Heart right ventricle (tissue), 16 donors: ENCODE results near the gene TNRC6B. TPM values are rescaled to one million over a fixed set of nuclear protein-coding genes. Genes with fewer than 3 reads are reported as not detected.

Experiments
- ATAC-seq, 8 donors: fragments of 200-7000 bp; cut with Tn5 transposase; one replicate each; pipeline ENCODE4 v1.9.1; 2020; ENCODE audit warnings: mild to moderate bottlenecking in 8 of 8, moderate library complexity in 8 of 8, moderate number of reproducible peaks in 1 of 8
- DNase-seq, 2 donors: peaks; one replicate each; pipeline ENCODE4 v3.0.0-alpha.2; 2020
- H3K27ac ChIP-seq, 10 donors: fragments of 200-600 bp; sonication (generic) in 2 of 10; one replicate each; pipeline versions ENCODE4 v1.5.0 to v1.8.0; 2020 to 2022; ENCODE audit warnings: mild to moderate bottlenecking in 3 of 10
- H3K27me3 ChIP-seq, 7 donors: fragments of 200-600 bp; one replicate each; pipeline ENCODE4 v1.8.0; 2021 to 2022; ENCODE audit warnings: mild to moderate bottlenecking in 2 of 7
- H3K36me3 ChIP-seq, 9 donors: fragments of 200-600 bp; sonication (generic) in 1 of 9; one replicate each; pipeline versions ENCODE4 v1.5.0 to v1.8.0; 2020 to 2022; ENCODE audit warnings: mild to moderate bottlenecking in 2 of 9
- H3K4me1 ChIP-seq, 9 donors: fragments of 200-600 bp; sonication (generic) in 1 of 9; one replicate each; pipeline versions ENCODE4 v1.5.0 to v1.8.0; 2020 to 2022; ENCODE audit warnings: mild to moderate bottlenecking in 4 of 9
- H3K4me3 ChIP-seq, 10 donors: fragments of 200-600 bp; sonication (generic) in 2 of 10; one replicate each; pipeline versions ENCODE4 v1.5.0 to v1.8.0; 2020 to 2022; ENCODE audit warnings: mild to moderate bottlenecking in 7 of 10, moderate library complexity in 2 of 10
- H3K9me3 ChIP-seq, 11 donors: fragments of 200-600 bp in 10 of 11; sonication (generic) in 2 of 11; one replicate each; pipeline versions ENCODE4 v1.5.0 to v1.8.0; 2013 to 2022; ENCODE audit warnings: mild to moderate bottlenecking in 2 of 11, control low read depth in 1 of 11, moderate library complexity in 1 of 11
- WGBS, 2 donors: extraction: QIAGEN DNeasy Blood & Tissue Kit; methylation state at CpG; one replicate each; pipeline ENCODE4 v1.1.7; 2013; ENCODE audit warnings: inconsistent platforms in 1 of 2; 5-methylcytosine and 5-hydroxymethylcytosine counted together
- intact Hi-C, 10 donors: fragments of 100-400 bp; cut with DNase I; formaldehyde crosslinking; loops; one replicate each; pipeline versions ENCODE4 v1.11.1 to v1.14.2; 2022
- polyA plus RNA-seq, 2 donors: library from polyadenylated mRNA; stranded (reverse); fragments of 200-250 nt; gene quantifications; one replicate each; pipeline ENCODE4 v1.2.3, GENCODE V29; 2013
- total RNA-seq, 10 donors: library from RNA; stranded (reverse); fragmentation: NEBNext Ultra II Directional in 3 of 10; extraction: Animal tissue kit (Norgen Biotek cat#: 25700) in 3 of 10; gene quantifications; one replicate each; pipeline versions ENCODE4 v1.2.1 to v1.2.4, GENCODE V29; 2021 to 2023
- TF ChIP-seq, protein P1 (sequence below), 9 donors: fragments of 200-600 bp; sonication (generic) in 2 of 9; IDR thresholded peaks; one replicate each; pipeline versions ENCODE4 v1.5.0 to v1.8.0; 2021 to 2022; ENCODE audit warnings: antibody characterized with exemption in 9 of 9, mild to moderate bottlenecking in 5 of 9, moderate library complexity in 1 of 9
- donor health status: Arrhythmogenic right ventricular cardiomyopathy.
- donor health status: ischemic (EF 13 %, LVEDD 7.1; RV severe dilation, severe dysfunction).
- donor health status: healthy with polysubstance abuse.
- donor health status: DM: no; HTN: yes; CAD: no.
- donor health status: DM: no; HTN: no; CAD: no.
- donor health status: ischemic (EF 25% LVEDD 6.9; RV normal size, moderate dysfunction).
- donor health status: ischemic (EF 25% LVEDD 5.7; RV mildly dilated, moderate dysfunction).
- donor health status: healthy.
- donor health status: DM: yes; HTN: yes; CAD: no.
- donor health status: Ischemic cardiomyopathy.
- donor health status: ischemic (EF 35%, LVEDD 5.7; RV mildly dilated, moderate dysfunction).
- donor health status: nonischemic (EF 11% LVEDD 7.7; RV severe dilation, severe dysfunction).
- donor health status: DM: yes; HTN: yes; CAD: no.
- donor health status: PGD.
- donor health status: ischemic (EF 29% LVEDD 5.4; RV normal size, mild dysfunction).
- donor health status: nonischemic (EF 23%, LVEDD 6.1; RV moderate dilation, normal function).

The TNRC6B gene
- total and polyA plus RNA-seq, 12 donors: 1.7 to 62.5 (median 53.9) TPM

DNA sequence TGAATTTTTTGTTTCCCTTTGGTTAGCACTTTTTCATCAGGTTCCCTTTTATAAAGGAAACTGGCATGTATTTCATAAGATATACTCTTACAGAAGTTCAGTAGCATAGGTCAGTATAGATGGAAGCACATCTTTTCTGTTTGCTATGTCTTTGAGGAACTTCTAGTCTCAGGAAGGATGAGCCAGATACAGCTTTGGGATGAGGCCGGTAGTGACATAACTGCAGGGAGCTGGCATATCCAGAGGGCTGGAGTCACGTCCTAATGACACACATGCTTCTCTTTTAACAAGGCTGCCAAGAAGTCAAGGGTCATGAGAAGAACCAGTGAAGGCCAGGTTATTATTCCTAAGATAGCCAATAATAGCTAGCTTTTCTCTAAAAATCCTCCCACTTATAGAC is 135.3 kb downstream of the TNRC6B start:
- TF ChIP-seq, protein P1, sequence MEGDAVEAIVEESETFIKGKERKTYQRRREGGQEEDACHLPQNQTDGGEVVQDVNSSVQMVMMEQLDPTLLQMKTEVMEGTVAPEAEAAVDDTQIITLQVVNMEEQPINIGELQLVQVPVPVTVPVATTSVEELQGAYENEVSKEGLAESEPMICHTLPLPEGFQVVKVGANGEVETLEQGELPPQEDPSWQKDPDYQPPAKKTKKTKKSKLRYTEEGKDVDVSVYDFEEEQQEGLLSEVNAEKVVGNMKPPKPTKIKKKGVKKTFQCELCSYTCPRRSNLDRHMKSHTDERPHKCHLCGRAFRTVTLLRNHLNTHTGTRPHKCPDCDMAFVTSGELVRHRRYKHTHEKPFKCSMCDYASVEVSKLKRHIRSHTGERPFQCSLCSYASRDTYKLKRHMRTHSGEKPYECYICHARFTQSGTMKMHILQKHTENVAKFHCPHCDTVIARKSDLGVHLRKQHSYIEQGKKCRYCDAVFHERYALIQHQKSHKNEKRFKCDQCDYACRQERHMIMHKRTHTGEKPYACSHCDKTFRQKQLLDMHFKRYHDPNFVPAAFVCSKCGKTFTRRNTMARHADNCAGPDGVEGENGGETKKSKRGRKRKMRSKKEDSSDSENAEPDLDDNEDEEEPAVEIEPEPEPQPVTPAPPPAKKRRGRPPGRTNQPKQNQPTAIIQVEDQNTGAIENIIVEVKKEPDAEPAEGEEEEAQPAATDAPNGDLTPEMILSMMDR (IDR thresholded peaks at IDR 0.05): no peak
- WGBS, 2 donors: 51 to 58% methylated on average over 2 of the region's 2 CpGs
- no peak for DNase-seq
- no peak for ATAC-seq
- Histone ChIP-seq H3K27me3 (no peaks in the 10 kb centered on the region), H3K4me1 (peaks cover 0 to 19% (median 0%) of the 10 kb centered on the region in 9 donors), H3K36me3 (peaks cover 0 to 100% (median 88%) of the 10 kb centered on the region in 9 donors), H3K9me3 (no peaks in the 10 kb centered on the region), H3K4me3 (no peak overlapping the region), H3K27ac (peak overlapping the region in 1 of 10 donors; percentile 40)
- intact Hi-C loops: no loop called here

DNA sequence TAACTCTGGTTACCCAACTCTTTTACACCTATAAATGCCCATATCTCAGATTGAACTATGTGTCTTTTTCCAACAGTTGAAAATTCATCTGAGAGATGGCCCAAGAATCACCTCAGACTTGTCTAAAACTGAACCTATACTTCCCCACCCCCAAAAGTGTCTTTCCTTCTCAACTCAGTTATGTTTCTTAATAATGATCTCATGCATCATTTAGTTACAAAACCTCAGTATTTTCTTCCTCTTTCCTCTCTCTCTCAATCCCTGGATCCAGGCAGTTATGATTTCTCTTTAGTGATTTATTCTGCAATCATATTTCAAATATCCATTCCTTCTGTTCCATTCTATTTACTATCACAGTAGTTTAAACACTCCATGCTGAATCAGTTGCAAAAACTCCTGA is 136.3 kb downstream of the TNRC6B start:
- H3K36me3 ChIP-seq: peaks cover 0 to 100% (median 87%) of the 10 kb centered on the region in 9 donors
- H3K4me1 ChIP-seq: peaks cover 0 to 19% (median 0%) of the 10 kb centered on the region in 9 donors
- H3K27ac ChIP-seq: no peak overlapping the region
- H3K9me3 ChIP-seq: no peaks in the 10 kb centered on the region
- intact Hi-C loops: no loop called here
- H3K4me3 ChIP-seq: no peak overlapping the region
- no peaks in the 10 kb centered on the region for H3K27me3 ChIP-seq
- TF ChIP-seq, protein P1 (IDR thresholded peaks at IDR 0.05): no peak
- DNase-seq (no peak), ATAC-seq (no peak)

DNA sequence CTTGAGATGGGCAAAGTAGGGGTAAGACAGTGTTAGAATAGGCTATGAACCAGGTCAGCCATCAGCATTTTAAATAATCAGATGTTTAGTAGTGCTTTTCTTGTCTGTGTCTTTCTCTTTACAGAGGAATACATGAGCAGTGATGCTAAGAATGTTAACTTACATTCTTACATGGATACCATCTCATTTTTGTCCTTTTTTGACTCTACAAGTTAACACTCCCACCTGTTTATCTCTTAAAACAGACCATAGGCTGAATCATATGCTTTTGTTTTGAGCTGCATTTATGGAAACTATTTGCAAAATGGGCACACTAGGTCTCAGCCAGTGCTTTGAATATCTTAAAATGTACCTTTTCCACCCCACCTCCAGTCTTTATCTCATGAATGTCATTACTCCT is 143.0 kb downstream of the TNRC6B start:
- H3K36me3 ChIP-seq: peaks cover 0 to 100% (median 73%) of the 10 kb centered on the region in 9 donors

DNA sequence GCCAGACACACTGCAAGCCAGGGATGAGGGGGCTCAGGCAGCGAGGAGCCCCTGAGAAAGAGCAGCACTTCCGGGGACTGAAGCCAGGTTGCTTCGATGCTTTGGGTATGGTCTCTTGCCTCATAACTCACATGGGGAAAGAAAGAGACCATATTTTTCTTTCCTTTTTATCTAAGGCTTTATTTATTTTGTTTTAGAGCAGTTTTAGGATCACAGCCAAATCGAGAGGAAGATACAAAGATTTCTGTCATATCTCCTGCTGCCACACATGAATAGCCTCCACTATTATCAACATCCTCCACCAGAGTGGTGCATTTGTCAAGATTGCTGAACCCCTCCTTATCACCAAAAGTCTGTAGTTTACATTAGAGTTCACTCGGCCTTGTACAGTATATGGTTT is 144.3 kb downstream of the TNRC6B start:
- Histone ChIP-seq H3K36me3 (peaks cover 0 to 94% (median 62%) of the 10 kb centered on the region in 9 donors), H3K27ac (no peak overlapping the region), H3K9me3 (no peaks in the 10 kb centered on the region), H3K4me1 (peaks cover 0 to 13% (median 5%) of the 10 kb centered on the region in 9 donors), H3K27me3 (no peaks in the 10 kb centered on the region), H3K4me3 (no peak overlapping the region)
- DNase-seq (no peak), ATAC-seq (no peak)
- intact Hi-C loops: no loop called here
- WGBS, 2 donors: 66 to 72% methylated on average over 5 of the region's 5 CpGs
- TF ChIP-seq, protein P1 (IDR thresholded peaks at IDR 0.05): no peak

More for the DNA sequence above, 143.0 kb downstream of the TNRC6B start:
- Histone ChIP-seq H3K4me3 (no peak overlapping the region), H3K27me3 (no peaks in the 10 kb centered on the region), H3K4me1 (peaks cover 0 to 4% (median 0%) of the 10 kb centered on the region in 9 donors), H3K27ac (no peak overlapping the region), H3K9me3 (no peaks in the 10 kb centered on the region)
- DNase-seq (no peak), ATAC-seq (no peak)
- intact Hi-C loops: no loop called here
- TF ChIP-seq, protein P1 (IDR thresholded peaks at IDR 0.05): no peak
